Measurements from ENCODE around the gene RUSF1. TPM values are rescaled to one million over a fixed set of nuclear protein-coding genes. Genes with fewer than 3 reads are reported as not detected.

The RUSF1 gene
- total and polyA plus RNA-seq, 12 donors: 41.2 to 110 (median 65.3) TPM

DNA sequence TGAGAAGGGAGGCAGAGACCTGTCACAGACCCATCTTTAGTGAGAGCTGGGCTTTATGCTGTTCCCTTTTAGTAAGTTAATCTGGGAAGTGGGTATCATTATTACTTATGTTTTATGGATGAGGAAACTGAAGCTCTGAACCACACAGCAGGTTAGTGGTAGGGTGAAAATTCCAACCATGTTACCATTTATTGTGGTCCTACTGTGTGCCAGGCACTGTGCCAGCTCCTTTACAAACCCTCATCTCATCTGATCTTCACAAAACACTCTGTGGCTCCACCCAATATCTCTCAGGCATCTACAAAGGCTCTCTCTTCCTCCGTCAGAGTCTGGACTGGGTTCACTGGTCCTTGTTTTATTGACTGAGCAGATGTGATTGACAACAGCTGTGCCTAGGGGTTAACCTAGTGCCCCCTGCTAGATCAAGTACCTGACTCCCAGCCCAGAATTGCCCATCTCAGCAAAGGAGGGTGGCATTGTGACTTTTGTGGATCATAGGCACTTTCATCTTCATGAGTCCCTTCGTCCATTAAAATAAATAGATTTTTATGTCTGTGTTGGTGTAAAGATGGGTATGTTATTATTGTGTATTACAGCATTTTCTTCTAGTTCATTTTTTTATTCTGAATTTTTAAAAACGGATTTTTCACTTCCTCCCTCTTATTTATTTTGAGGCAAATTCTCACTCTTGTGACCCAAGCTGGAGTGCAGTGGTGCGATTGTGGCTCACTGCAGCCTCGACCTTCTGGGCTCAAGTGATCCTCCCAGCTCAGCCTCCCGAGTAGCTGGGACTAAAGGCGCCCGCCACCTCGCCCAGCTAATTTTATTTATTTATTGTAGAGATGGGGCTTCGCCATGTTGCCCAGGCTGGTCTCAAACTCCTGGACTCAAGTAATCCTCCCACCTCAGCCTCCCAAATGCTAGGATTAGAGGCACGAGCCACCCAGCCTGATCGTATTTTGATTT is 33.1 kb downstream of the RUSF1 start:
- Histone ChIP-seq H3K27ac (peak overlapping the region in 2 of 5 donors; percentile 27 to 41), H3K9me3 (replicated peaks in 1 of 3) (no peaks in the 10 kb centered on the region), H3K4me3 (no peak overlapping the region), H3K27me3 (no peaks in the 10 kb centered on the region), H3K36me3 (replicated peaks in 1 of 2) (peaks cover 0 to 17% of the 10 kb centered on the region in 2 donors), H3K4me1 (replicated peaks in 1 of 2) (peaks cover 0 to 21% of the 10 kb centered on the region in 2 donors)
- no peak for TF ChIP-seq POLR2A (IDR thresholded peaks at IDR 0.05)
- TF ChIP-seq, protein P1, sequence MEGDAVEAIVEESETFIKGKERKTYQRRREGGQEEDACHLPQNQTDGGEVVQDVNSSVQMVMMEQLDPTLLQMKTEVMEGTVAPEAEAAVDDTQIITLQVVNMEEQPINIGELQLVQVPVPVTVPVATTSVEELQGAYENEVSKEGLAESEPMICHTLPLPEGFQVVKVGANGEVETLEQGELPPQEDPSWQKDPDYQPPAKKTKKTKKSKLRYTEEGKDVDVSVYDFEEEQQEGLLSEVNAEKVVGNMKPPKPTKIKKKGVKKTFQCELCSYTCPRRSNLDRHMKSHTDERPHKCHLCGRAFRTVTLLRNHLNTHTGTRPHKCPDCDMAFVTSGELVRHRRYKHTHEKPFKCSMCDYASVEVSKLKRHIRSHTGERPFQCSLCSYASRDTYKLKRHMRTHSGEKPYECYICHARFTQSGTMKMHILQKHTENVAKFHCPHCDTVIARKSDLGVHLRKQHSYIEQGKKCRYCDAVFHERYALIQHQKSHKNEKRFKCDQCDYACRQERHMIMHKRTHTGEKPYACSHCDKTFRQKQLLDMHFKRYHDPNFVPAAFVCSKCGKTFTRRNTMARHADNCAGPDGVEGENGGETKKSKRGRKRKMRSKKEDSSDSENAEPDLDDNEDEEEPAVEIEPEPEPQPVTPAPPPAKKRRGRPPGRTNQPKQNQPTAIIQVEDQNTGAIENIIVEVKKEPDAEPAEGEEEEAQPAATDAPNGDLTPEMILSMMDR (IDR thresholded peaks at IDR 0.05): no peak
- WGBS, 4 donors: 89 to 94% (median 91%) methylated on average over 12 of the region's 12 CpGs
- DNase-seq: no peak
- intact Hi-C loops (cut with DNase I): loop anchor here in 1 of 2 donors (10.0 kb wide), 1 partner anchor 230 kb away; no protein-coding TSS in a partner anchor

- TF ChIP-seq, protein P1 (IDR thresholded peaks at IDR 0.05): no peak
- peak overlapping the region in 3 of 5 donors; percentile 9 to 41 (median 27) for H3K27ac ChIP-seq
- no peaks in the 10 kb centered on the region for H3K27me3 ChIP-seq
- peaks cover 0 to 17% of the 10 kb centered on the region in 2 donors for H3K36me3 ChIP-seq (replicated peaks in 1 of 2)
- peak in 3 of 7 donors; percentile 43 to 47 (median 44) for DNase-seq
- H3K4me1 ChIP-seq (replicated peaks in 1 of 2): peaks cover 0 to 18% of the 10 kb centered on the region in 2 donors
- intact Hi-C loops (cut with DNase I): loop anchor here in 1 of 2 donors (10.0 kb wide), 1 partner anchor 231 kb away; no protein-coding TSS in a partner anchor
- H3K4me3 ChIP-seq: no peak overlapping the region
- H3K9me3 ChIP-seq (replicated peaks in 1 of 3): no peaks in the 10 kb centered on the region
- WGBS, 4 donors: 61 to 78% (median 76%) methylated on average over 10 to 12 of the region's 12 CpGs
These were observed 33.9 kb downstream of the RUSF1 start for GRCh38 chr16:31474173-31474714.

DNA sequence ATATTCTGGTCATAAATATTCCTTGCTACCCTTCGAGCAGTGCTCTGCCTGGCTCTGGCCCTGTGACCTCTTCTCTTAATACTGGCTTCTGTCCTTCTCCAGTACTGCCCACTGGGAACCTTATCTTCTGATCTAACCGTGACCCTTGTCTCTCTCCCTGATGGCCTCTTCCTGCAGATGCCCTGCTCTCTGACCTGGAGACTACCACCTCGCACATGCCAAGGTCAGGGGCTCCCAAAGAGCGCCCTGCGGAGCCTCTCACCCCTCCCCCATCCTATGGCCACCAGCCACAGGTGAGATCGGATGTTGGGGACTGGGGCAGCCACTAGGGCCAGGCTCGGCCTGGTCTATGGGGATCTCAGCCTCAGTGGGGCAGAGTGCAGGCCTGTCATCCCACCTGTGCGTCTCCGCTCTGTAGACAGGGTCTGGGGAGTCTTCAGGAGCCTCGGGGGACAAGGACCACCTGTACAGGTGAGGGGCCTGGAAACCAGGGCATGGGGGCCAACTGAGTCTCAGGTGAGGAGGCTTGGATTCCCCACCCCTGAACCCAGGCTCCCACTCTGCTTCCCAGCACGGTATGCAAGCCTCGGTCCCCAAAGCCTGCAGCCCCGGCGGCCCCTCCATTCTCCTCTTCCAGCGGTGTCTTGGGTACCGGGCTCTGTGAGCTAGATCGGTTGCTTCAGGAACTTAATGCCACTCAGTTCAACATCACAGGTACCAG is 34.8 kb downstream of the RUSF1 start:
- no peak for TF ChIP-seq POLR2A (IDR thresholded peaks at IDR 0.05)
- TF ChIP-seq, protein P1 (IDR thresholded peaks at IDR 0.05): no peak
- intact Hi-C loops (cut with DNase I): loop anchor here in 1 of 2 donors (10.0 kb wide), 1 partner anchor 231 kb away; no protein-coding TSS in a partner anchor
- DNase-seq: peak in 2 of 7 donors; percentile 11 to 41
- H3K27me3 ChIP-seq: no peaks in the 10 kb centered on the region
- H3K27ac ChIP-seq: peak overlapping the region in 2 of 5 donors; percentile 84 to 95
- peaks cover 0 to 17% of the 10 kb centered on the region in 2 donors for H3K36me3 ChIP-seq (replicated peaks in 1 of 2)
- WGBS, 4 donors: 80 to 84% (median 83%) methylated on average over 12 to 17 of the region's 17 CpGs
- no peaks in the 10 kb centered on the region for H3K9me3 ChIP-seq (replicated peaks in 1 of 3)
- H3K4me1 ChIP-seq (replicated peaks in 1 of 2): peaks cover 0 to 18% of the 10 kb centered on the region in 2 donors
- no peak overlapping the region for H3K4me3 ChIP-seq

Measured in adrenal gland (tissue), 12 donors.